H1 (cell line): ENCODE results near the gene NADK. TPM values are rescaled to one million over a fixed set of nuclear protein-coding genes. Genes with fewer than 3 reads are reported as not detected.
"Not testable (repeated sequence)": the region's sequence is repeated elsewhere in the genome, so short reads cannot be mapped to it uniquely, and the experiment has no call there.

ENCODE experiments used
- CTCF ChIA-PET: fragments of 300-600 bp; sonication (Branson Sonifier 250); formaldehyde crosslinking; loops from one replicate; lab custom pipeline; 2021; ENCODE audit not compliant: partially characterized antibody; lab: Charles Lee
- POLR2A ChIA-PET: fragments of 300-600 bp; sonication (Branson Sonifier 250); formaldehyde crosslinking; loops from one replicate; lab custom pipeline; 2021; ENCODE audit warnings: inconsistent platforms; ENCODE audit not compliant: partially characterized antibody; lab: Charles Lee
- DNase-seq, 2 experiments: peaks; one replicate each; pipeline versions ENCODE4 v3.0.0 to v3.0.0-alpha.2; 2010 to 2022; ENCODE audit warnings: low spot score in 2 of 2, low read depth in 1 of 2, mixed read lengths in 1 of 2
- FAIRE-seq: peaks from 2 replicates; lab custom pipeline; 2011; peaks lifted over from hg19 to GRCh38; lab: Jason Lieb, UNC
- H2AFZ ChIP-seq: 2 replicates; pipeline ENCODE4 v1.8.1; 2012; ENCODE audit warnings: low read length, inconsistent platforms
- H2AK5ac ChIP-seq: 2 replicates; pipeline ENCODE4 v1.6.1; 2013; ENCODE audit warnings: low read depth, low read length
- H2BK120ac ChIP-seq: replicated peaks from 2 replicates; pipeline ENCODE3; 2013; ENCODE audit warnings: low read depth, low read length, inconsistent platforms
- H2BK12ac ChIP-seq: 2 replicates; pipeline ENCODE4 v1.6.1; 2013; ENCODE audit warnings: low read depth, low read length
- H2BK15ac ChIP-seq: 2 replicates; pipeline ENCODE4 v1.6.1; 2013; ENCODE audit warnings: low read length
- H2BK20ac ChIP-seq: 2 replicates; pipeline ENCODE4 v1.6.1; 2013; ENCODE audit warnings: low read length
- H2BK5ac ChIP-seq: 2 replicates; pipeline ENCODE4 v1.6.1; 2013; ENCODE audit warnings: low read depth, low read length
- H3K14ac ChIP-seq: 2 replicates; pipeline ENCODE4 v1.6.1; 2013; ENCODE audit warnings: inconsistent platforms; ENCODE audit not compliant: insufficient read length
- H3K18ac ChIP-seq: 2 replicates; pipeline ENCODE4 v1.6.1; 2013; ENCODE audit warnings: low read length; ENCODE audit errors: extremely low read depth
- H3K23ac ChIP-seq: 2 replicates; pipeline ENCODE4 v1.6.1; 2013; ENCODE audit warnings: inconsistent platforms; ENCODE audit not compliant: insufficient read length
- H3K23me2 ChIP-seq: 2 replicates; pipeline ENCODE4 v1.6.1; 2013; ENCODE audit warnings: low read depth, low read length
- H3K27ac ChIP-seq: 2 replicates; pipeline ENCODE4 v1.6.1; 2011; ENCODE audit warnings: low read depth, low read length, inconsistent platforms
- H3K27me3 ChIP-seq, 4 experiments: replicated peaks in 1 of 4; 1 replicate in 1 of 4; 2 replicates in 3 of 4; pipeline versions ENCODE4 v1.6.1 to v1.8.1; 2011 to 2013; ENCODE audit warnings: low read length in 3 of 4, mild to moderate bottlenecking in 3 of 4, inconsistent platforms in 2 of 4, mixed read lengths in 2 of 4, moderate library complexity in 1 of 4; ENCODE audit not compliant: control insufficient read depth in 3 of 4, insufficient read depth in 3 of 4; ENCODE audit errors: extremely low read depth in 1 of 4
- H3K36me3 ChIP-seq, 4 experiments: 2 replicates each; pipeline versions ENCODE4 v1.6.1 to v1.8.1; 2011 to 2013; ENCODE audit warnings: mild to moderate bottlenecking in 4 of 4, low read length in 3 of 4, moderate library complexity in 2 of 4, control low read depth in 1 of 4, inconsistent platforms in 1 of 4; ENCODE audit not compliant: insufficient read depth in 4 of 4, control insufficient read depth in 2 of 4
- H3K4ac ChIP-seq: replicated peaks from 2 replicates; pipeline ENCODE3; 2013; ENCODE audit warnings: low read length, low read depth, mixed read lengths, inconsistent platforms; ENCODE audit not compliant: insufficient read length
- H3K4me1 ChIP-seq, 4 experiments: replicated peaks in 1 of 4; 1 replicate in 1 of 4; 2 replicates in 3 of 4; pipeline versions ENCODE4 v1.6.1 to v1.8.1; 2011 to 2013; ENCODE audit warnings: low read length in 3 of 4, inconsistent platforms in 2 of 4, mixed read lengths in 1 of 4; ENCODE audit not compliant: insufficient read depth in 4 of 4, control insufficient read depth in 3 of 4
- H3K4me2 ChIP-seq, 2 experiments: 2 replicates each; pipeline versions ENCODE4 v1.6.1 to v1.8.1; 2011 to 2013; ENCODE audit warnings: low read depth in 2 of 2, low read length in 2 of 2, control low read depth in 1 of 2, inconsistent platforms in 1 of 2, mild to moderate bottlenecking in 1 of 2; ENCODE audit not compliant: insufficient read depth in 1 of 2
- H3K4me3 ChIP-seq, 4 experiments: fragments of 200-600, 300-600 bp in 1 of 4; sonication (generic), shearing (Covaris generic), sonication (Bioruptor Twin) in 1 of 4; 2 replicates each; pipeline versions ENCODE4 v1.5.1 to v1.8.1; 2011 to 2016; ENCODE audit warnings: low read length in 4 of 4, low read depth in 3 of 4, control low read depth in 2 of 4, inconsistent platforms in 2 of 4, mild to moderate bottlenecking in 2 of 4, mixed read lengths in 1 of 4, moderate library complexity in 1 of 4; ENCODE audit not compliant: insufficient read depth in 2 of 4; ENCODE audit errors: extremely low read depth in 1 of 4
- H3K56ac ChIP-seq: replicated peaks from 2 replicates; pipeline ENCODE3; 2013; ENCODE audit warnings: low read depth, mild to moderate bottlenecking, mixed read lengths, low read length, inconsistent platforms; ENCODE audit not compliant: insufficient read length
- H3K79me1 ChIP-seq: 2 replicates; pipeline ENCODE4 v1.6.1; 2013; ENCODE audit warnings: low read depth, low read length, control low read depth
- H3K79me2 ChIP-seq, 2 experiments: 2 replicates each; pipeline versions ENCODE4 v1.6.1 to v1.8.1; 2012 to 2013; ENCODE audit warnings: low read length in 2 of 2, mild to moderate bottlenecking in 2 of 2, inconsistent platforms in 1 of 2; ENCODE audit not compliant: insufficient read depth in 2 of 2, control insufficient read depth in 1 of 2
- H3K9ac ChIP-seq, 4 experiments: replicated peaks in 1 of 4; 1 replicate in 1 of 4; 2 replicates in 3 of 4; pipeline versions ENCODE4 v1.6.1 to v1.8.1; 2011 to 2013; ENCODE audit warnings: low read depth in 3 of 4, low read length in 3 of 4, control low read depth in 2 of 4, mild to moderate bottlenecking in 2 of 4, moderate library complexity in 2 of 4, inconsistent platforms in 1 of 4; ENCODE audit errors: extremely low read depth in 1 of 4
- H3K9me3 ChIP-seq, 2 experiments: 2 replicates each; pipeline versions ENCODE4 v1.6.1 to v1.8.1; 2012 to 2013; ENCODE audit warnings: mild to moderate bottlenecking in 2 of 2, moderate library complexity in 2 of 2, control low read depth in 1 of 2, inconsistent platforms in 1 of 2, low read depth in 1 of 2, low read length in 1 of 2, mixed read lengths in 1 of 2; ENCODE audit not compliant: insufficient read depth in 2 of 2
- H4K20me1 ChIP-seq, 2 experiments: replicated peaks in 1 of 2; 2 replicates each; pipeline versions ENCODE3 to v1.8.1; 2011 to 2013; ENCODE audit warnings: inconsistent platforms in 2 of 2, low read length in 2 of 2, mild to moderate bottlenecking in 1 of 2; ENCODE audit not compliant: insufficient read depth in 2 of 2, control insufficient read depth in 1 of 2
- H4K5ac ChIP-seq: 2 replicates; pipeline ENCODE4 v1.6.1; 2013; ENCODE audit warnings: low read length, low read depth, mixed read lengths, inconsistent platforms; ENCODE audit not compliant: insufficient read length
- H4K8ac ChIP-seq: 2 replicates; pipeline ENCODE4 v1.8.0; 2013; ENCODE audit warnings: mild to moderate bottlenecking, moderate library complexity, low read length, inconsistent platforms; ENCODE audit not compliant: insufficient read depth; ENCODE audit errors: extremely low read depth
- H4K91ac ChIP-seq: replicated peaks from 2 replicates; pipeline ENCODE3; 2013; ENCODE audit warnings: low read length, mixed read lengths, inconsistent platforms; ENCODE audit not compliant: insufficient read length
- WGBS, 2 experiments: shearing (Covaris generic) in 1 of 2; methylation state at CpG; one replicate each; pipeline versions ENCODE4 v1.1.6 to v1.1.7; 2013 to 2015; ENCODE audit warnings: low lambda C conversion rate in 2 of 2, mixed read lengths in 2 of 2, inconsistent platforms in 1 of 2, low coverage in 1 of 2, missing lambda C conversion rate in 1 of 2; ENCODE audit not compliant: insufficient replicate concordance in 2 of 2, insufficient coverage in 1 of 2, insufficient read length in 1 of 2; ENCODE audit errors: extremely low coverage in 1 of 2, missing lambda C conversion rate in 1 of 2; 5-methylcytosine and 5-hydroxymethylcytosine counted together
- polyA plus RNA-seq, 7 experiments: library from polyadenylated mRNA; depleted of rRNA in 3 of 7; stranded (reverse) in 5 of 7; unstranded in 2 of 7; fragments of >200 nt in 5 of 7; fragments of 200-250 nt in 2 of 7; gene quantifications; 1 replicate in 5 of 7; 2 replicates in 1 of 7; 4 replicates in 1 of 7; pipeline versions ENCODE4 v1.2.1 to v1.2.3, GENCODE V29; 2011 to 2013; ENCODE audit warnings: missing spikeins in 2 of 7, mixed read lengths in 2 of 7
- total RNA-seq: library from RNA; stranded (reverse); fragmentation: NEBNext Ultra II Directional; extraction: Animal tissue kit (Norgen Biotek cat#: 25700); gene quantifications from 2 replicates; pipeline ENCODE4 v1.2.1, GENCODE V29; 2021

Gene NADK
- total and polyA plus RNA-seq, 2 of the 8 experiments (the other 6 are each of a cell fraction or from before 2014, with no cell fraction given) = 78.0 to 89.7 TPM

DNA sequence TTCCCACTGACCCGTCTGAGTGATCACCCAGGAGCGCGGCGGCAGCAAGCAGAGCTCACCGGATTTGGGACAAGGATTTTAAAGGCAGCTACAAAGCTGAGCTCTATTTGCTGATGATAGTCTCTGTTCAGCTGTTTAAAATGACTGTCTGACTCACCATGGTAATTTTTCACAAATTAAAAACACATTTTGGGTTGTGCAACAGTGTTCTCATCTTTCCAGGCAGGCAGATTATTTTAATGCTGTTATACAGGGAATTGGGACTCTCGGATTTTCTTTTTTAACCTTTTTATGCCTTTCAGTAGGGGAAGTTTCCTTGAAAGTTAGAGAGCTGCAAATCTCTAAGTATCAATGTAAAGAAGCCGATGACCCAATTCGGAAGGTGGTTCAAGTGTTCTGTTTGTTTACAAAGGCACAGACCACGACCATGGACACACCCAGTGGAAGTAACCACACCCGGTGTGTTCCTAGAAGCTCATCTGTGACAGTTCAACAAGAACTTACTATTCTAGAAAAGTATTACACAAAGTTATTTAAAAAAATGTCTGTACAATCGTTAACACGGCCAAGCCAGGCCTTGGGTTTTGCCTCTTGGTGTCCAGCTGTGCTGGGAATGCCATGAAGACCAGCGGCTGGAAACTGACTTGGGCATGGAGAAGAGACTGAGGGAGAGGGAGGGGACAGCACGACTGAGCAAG lies 49.8 kb downstream of the NADK start:
- H3K56ac ChIP-seq, DNase-seq, H3K4me1 ChIP-seq, H3K36me3 ChIP-seq, H3K27ac ChIP-seq, H2BK15ac ChIP-seq, H3K9me3 ChIP-seq, H3K4me2 ChIP-seq, H3K27me3 ChIP-seq, H4K91ac ChIP-seq, H2BK12ac ChIP-seq, H4K5ac ChIP-seq, H3K79me2 ChIP-seq, H4K8ac ChIP-seq, H4K20me1 ChIP-seq, H2BK5ac ChIP-seq, H3K4ac ChIP-seq, CTCF ChIA-PET, FAIRE-seq, H2BK120ac ChIP-seq, H3K4me3 ChIP-seq, H3K23ac ChIP-seq, H3K9ac ChIP-seq, H3K18ac ChIP-seq, H2BK20ac ChIP-seq, H3K23me2 ChIP-seq, H2AFZ ChIP-seq, H2AK5ac ChIP-seq, H3K14ac ChIP-seq, H3K79me1 ChIP-seq: not testable (repeated sequence)
- POLR2A ChIA-PET = interaction anchor here (0.6 kb wide), 1 partner anchor 66 kb away, joined by 3 read pairs; no protein-coding TSS in a partner anchor
- WGBS, 2 experiments = 88% methylated on average over 10 of the region's 14 CpGs; no CpG with 5 or more reads in 1 of the 2 experiments
